ENCODE measurements around the gene PIP5K1C. TPM values are rescaled to one million over a fixed set of nuclear protein-coding genes. Genes with fewer than 3 reads are reported as not detected.
"Not testable (repeated sequence)": the region's sequence is repeated elsewhere in the genome, so short reads cannot be mapped to it uniquely, and the experiment has no call there.

Gene PIP5K1C
- total RNA-seq, 1 experiment from 2014 or later = 13.3 TPM

DNA sequence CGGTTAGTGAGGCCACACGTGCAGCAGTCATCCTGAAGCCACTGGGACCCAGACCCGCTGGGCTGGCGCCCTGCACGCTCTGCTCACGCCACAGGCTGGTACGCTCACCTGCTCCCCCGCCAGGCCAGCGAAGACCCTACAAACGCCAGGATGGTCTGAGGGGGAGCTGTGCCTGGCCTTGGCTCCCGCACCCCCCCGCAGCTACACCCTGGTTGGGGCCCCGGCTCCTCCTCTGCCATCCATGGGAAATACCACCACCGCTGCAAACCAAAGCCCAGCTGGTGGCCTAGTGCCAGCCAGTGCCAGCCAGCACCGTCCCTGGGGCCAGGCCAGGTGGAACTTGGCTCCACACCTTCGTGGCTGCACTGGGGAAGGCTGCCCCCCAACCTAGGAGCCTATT, 50.4 kb downstream of the PIP5K1C start:
- POLR2A ChIA-PET = no interaction called here
- no TSS peak for BruUV-seq (replicated peaks)
- H3K27me3 Mint-ChIP-seq (ENCODE audit: insufficient read depth, unreplicated experiment) = no peaks in the 10 kb centered on the region
- H3K4me3 Mint-ChIP-seq (ENCODE audit: unreplicated experiment) = no peak overlapping the region
- H3K4me1 Mint-ChIP-seq (ENCODE audit: insufficient read depth, unreplicated experiment) = no peaks in the 10 kb centered on the region
- no peak overlapping the region for H3K27ac Mint-ChIP-seq (ENCODE audit: low read depth, unreplicated experiment)
- no peaks in the 10 kb centered on the region for H3K9me3 Mint-ChIP-seq (ENCODE audit: unreplicated experiment)
- CTCF ChIA-PET = interaction anchor here (0.6 kb wide), 1 partner anchor 984 kb away, joined by 3 read pairs; no protein-coding TSS in a partner anchor
- no peak for DNase-seq (ENCODE audit: unreplicated experiment)
- TF ChIP-seq CTCF (IDR thresholded peaks at IDR 0.05; ENCODE audit: unreplicated experiment) = no peak
- peaks cover 27% of the 10 kb centered on the region for H3K36me3 Mint-ChIP-seq (ENCODE audit: insufficient read depth, unreplicated experiment)
- intact Hi-C loops (cut with micrococcal nuclease) = no loop called here

GRCh38 chr19:3648037-3648905, 52.0 kb downstream of the PIP5K1C start:
- ChIA-PET POLR2A (no interaction called here), CTCF (interaction anchor here (0.5 to 0.6 kb wide), 2 partner anchors 40 to 60 kb away, joined by 3 to 5 read pairs; no protein-coding TSS in a partner anchor)
- no peaks in the 10 kb centered on the region for H3K9me3 Mint-ChIP-seq (ENCODE audit: unreplicated experiment)
- BruUV-seq (replicated peaks) = no TSS peak
- no peak for DNase-seq (ENCODE audit: unreplicated experiment)
- H3K27me3 Mint-ChIP-seq (ENCODE audit: insufficient read depth, unreplicated experiment) = no peaks in the 10 kb centered on the region
- no peak for TF ChIP-seq CTCF (IDR thresholded peaks at IDR 0.05; ENCODE audit: unreplicated experiment)
- H3K4me1 Mint-ChIP-seq (ENCODE audit: insufficient read depth, unreplicated experiment) = no peaks in the 10 kb centered on the region
- no peak overlapping the region for H3K4me3 Mint-ChIP-seq (ENCODE audit: unreplicated experiment)
- H3K27ac Mint-ChIP-seq (ENCODE audit: low read depth, unreplicated experiment) = no peak overlapping the region
- H3K36me3 Mint-ChIP-seq (ENCODE audit: insufficient read depth, unreplicated experiment) = peaks cover 27% of the 10 kb centered on the region
- intact Hi-C loops (cut with micrococcal nuclease) = no loop called here

DNA sequence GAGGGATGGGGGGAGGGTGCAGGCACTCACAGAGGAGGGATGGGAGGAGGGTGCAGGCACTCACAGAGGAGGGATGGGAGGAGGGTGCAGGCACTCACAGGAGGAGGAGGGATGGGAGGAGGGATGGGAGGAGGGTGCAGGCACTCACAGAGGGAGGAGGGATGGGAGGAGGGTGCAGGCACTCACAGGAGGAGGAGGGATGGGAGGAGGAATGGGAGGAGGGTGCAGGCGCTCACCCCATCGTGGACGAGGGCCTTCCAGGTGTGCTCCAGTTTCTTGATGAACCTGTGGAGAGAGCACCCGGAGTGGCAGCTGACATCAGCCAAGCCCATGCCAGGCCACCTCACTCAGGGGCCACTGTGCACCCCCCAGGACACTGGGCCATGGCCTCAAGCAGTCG, 53.2 kb downstream of the PIP5K1C start:
- peaks cover 23% of the 10 kb centered on the region for H3K36me3 Mint-ChIP-seq (ENCODE audit: insufficient read depth, unreplicated experiment)
- intact Hi-C loops (cut with micrococcal nuclease) = not testable (repeated sequence)

GRCh38 chr19:3646336-3647092, 53.8 kb downstream of the PIP5K1C start:
- H3K27ac Mint-ChIP-seq (ENCODE audit: low read depth, unreplicated experiment) = no peak overlapping the region
- H3K9me3 Mint-ChIP-seq (ENCODE audit: unreplicated experiment) = no peaks in the 10 kb centered on the region
- H3K27me3 Mint-ChIP-seq (ENCODE audit: insufficient read depth, unreplicated experiment) = no peaks in the 10 kb centered on the region
- no peak for TF ChIP-seq CTCF (IDR thresholded peaks at IDR 0.05; ENCODE audit: unreplicated experiment)
- no peak for DNase-seq (ENCODE audit: unreplicated experiment)
- no peak overlapping the region for H3K4me3 Mint-ChIP-seq (ENCODE audit: unreplicated experiment)
- peaks cover 26% of the 10 kb centered on the region for H3K36me3 Mint-ChIP-seq (ENCODE audit: insufficient read depth, unreplicated experiment)
- intact Hi-C loops (cut with micrococcal nuclease) = no loop called here
- ChIA-PET CTCF (no interaction called here), POLR2A (no interaction called here)
- no peaks in the 10 kb centered on the region for H3K4me1 Mint-ChIP-seq (ENCODE audit: insufficient read depth, unreplicated experiment)
- BruUV-seq (replicated peaks) = no TSS peak

More for the DNA sequence above, 53.2 kb downstream of the PIP5K1C start:
- H3K27ac Mint-ChIP-seq (ENCODE audit: low read depth, unreplicated experiment); H3K27me3 Mint-ChIP-seq (ENCODE audit: insufficient read depth, unreplicated experiment); CTCF ChIA-PET; BruUV-seq (replicated peaks); DNase-seq (ENCODE audit: unreplicated experiment); H3K9me3 Mint-ChIP-seq (ENCODE audit: unreplicated experiment); H3K4me3 Mint-ChIP-seq (ENCODE audit: unreplicated experiment); H3K4me1 Mint-ChIP-seq (ENCODE audit: insufficient read depth, unreplicated experiment): not testable (repeated sequence)
- POLR2A ChIA-PET = interaction anchor here (0.7 kb wide), 1 partner anchor 63 kb away, joined by 4 read pairs; no protein-coding TSS in a partner anchor

Data from MCF 10A (cell line).